NCI-H82 treated with DMSO at 0.1 percent for 48 hours (cell line): ENCODE measurements around the gene TRABD.

Experiments used
- DNase-seq: peaks from one replicate; lab custom pipeline; 2025; ENCODE audit not compliant: unreplicated experiment; lab: John Stamatoyannopoulos, UW

The TRABD gene

DNA sequence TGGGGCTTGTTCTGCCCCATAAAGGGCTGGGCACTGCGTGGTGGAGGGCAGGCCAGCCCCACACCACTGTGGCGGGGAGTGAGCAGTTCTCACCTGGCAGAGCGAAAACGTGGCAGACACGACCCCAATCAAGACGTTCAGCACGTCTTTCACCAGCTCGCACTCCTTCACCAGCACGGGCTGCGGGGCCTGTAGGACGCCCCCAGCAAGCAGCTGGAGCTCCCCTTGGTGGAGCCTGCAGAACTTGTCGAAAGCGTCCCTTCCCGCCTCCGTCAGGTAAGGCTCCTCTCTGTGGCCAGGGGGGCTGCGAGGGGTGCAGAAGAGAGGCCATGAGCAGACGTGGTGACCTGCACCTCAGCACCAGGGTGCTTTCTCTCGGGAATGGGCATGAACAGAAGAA, 47.5 kb downstream of the TRABD start:
- no peak for DNase-seq

DNA sequence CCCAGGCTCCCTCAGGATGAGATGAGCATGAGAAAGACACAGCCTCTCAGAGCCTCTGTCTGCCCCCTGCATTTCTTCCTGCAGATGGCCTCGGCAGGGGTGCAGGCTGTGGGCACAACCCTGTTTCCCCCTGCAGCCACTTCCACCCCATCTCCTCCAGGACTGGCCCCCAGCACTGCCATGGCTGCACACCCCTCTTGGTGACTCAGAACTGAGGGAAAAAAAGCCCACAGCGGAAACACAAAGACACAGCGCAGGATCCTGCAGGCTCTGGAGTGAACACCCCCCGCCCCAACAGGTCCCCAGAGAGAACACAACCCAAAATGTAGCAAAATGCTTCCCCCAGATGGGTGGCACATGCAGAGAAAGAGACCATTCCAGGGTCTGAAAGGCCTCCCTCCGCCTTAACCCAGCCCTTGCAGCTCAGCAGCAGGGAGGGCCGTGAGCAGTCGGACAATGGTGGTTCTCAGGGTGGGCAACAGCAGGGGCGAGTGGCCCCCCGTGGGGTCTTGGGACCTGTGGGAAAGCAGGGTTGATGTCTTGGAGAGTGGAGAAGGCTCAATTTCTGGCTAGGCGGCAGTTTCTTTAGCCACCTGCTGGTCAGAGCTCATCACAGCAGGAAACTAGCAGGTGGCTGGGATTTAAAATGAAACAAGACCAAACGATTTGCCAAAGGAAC, 51.2 kb downstream of the TRABD start:
- DNase-seq: no peak

DNA sequence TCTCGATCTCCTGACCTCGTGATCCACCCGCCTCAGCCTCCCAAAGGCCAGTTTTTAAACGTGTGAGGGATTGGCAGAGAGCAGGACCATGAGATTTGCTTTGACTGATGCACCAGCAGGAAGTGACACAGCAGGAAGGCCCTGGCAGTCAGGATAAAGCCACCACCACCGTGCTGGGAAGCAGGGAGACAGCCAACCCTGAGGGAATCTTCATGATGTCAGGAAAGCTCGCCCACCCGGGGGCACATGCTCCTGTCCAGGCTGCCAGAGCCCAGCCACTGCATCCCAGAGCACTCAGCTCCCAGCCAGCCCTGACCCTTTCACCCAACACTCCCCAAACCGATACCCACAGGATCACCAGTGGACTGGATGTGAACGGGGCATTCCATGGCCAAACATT, 53.0 kb downstream of the TRABD start:
- no peak for DNase-seq

DNA sequence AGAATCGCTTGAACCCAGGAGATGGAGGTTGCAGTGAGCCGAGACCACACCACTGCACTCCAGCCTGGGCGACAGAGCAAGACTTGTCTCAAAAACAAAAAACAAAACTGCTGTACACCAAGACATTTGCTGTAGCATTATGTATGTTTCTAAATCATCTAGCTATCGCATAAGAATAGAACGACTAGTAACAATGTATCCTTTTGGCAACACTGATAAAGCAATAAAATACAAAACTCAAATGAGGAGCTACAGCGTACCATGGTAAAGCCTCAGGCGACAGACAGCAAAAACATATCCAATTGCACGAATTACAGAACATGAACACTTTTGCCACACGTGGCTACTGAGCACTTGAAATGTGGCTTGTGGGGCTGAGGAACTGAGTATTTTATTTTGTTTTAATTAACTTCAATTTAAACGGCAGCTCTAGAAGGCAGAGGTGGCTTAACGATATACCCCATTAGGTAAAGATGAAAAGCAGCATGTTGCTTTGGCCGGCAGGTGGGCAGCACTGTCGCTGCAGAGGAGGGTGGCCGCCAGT, 56.8 kb downstream of the TRABD start:
- DNase-seq: no peak

DNA sequence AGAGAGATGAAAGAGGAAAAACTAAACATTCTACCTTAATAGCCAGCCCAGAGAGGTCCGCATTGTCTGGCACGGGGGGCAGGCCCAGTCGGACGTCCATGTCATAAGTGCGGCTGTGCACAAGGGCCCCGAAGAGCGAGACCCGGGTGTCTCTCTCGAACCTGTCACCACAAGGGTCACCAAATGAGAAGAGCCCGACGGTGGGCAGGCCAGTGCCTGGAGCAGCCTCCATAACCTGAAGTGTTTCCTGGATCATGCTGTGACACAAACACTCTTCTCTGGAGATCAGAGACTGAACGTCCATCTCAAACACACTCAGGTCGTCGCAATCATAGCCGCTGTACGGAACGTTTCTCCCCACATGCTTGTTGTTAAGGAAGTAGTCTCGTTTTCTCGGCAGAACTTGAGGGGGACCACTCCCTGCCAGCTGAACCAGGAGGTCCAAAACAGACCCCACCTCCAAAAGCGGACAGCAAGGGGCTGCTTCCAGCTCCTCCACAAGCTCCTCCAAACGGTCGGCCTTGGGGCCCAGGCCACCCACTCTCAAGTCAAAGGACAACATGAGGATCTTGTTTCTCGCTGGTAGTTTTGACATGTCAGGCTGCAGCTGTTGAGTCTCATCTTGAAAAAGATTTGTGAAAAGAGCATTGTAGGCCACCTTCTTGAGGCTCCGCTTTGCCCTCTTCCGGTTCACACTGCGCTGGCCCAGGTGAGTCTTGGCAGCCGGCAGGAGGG, 58.1 kb downstream of the TRABD start:
- DNase-seq: no peak

DNA sequence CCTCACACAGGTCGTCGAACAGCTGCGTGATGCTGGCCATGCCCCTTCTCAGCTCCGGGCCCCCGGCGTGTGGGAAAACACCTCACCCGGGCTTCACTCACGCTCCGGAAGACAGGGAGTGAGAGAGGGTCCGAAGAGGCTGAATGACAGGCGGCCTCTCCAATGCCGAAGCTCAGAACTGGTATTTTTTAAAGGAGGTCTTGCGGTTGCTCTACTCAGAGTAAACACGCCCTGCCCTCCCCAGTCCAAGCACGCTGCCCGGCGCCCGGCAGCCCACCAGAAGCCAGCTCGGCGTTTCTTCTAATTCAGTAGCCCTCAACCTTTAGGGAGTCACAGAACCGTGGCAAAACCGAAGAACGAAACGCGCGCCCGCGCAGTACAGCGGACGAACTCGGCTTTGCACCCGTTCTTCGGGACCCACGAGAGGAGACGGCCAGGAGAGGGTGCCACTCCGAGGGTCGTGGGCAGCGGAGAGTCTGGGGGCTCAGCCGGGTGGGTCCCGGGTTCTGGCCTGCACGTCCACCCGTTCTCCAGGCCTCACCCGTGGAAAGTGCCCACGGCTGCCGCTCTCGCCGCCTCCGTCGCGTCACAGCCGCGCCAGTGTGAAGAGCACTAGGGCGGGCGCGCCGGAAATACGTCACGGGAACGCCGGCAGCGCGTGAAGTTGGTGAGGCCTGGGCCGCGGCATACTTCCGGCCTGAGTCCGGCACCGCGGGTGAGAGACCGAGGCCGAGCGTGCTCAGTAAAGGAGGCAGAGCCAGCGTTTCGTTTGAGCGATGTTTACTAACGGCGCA, 58.9 kb downstream of the TRABD start, which contains the start of gene TUBGCP6:
Gene TUBGCP6, minus strand, starts transcription at position 604 of the 794 bp plus-strand sequence. Its CDS starts 564 bp downstream, at position 40.
- peak; percentile 39 for DNase-seq

DNA sequence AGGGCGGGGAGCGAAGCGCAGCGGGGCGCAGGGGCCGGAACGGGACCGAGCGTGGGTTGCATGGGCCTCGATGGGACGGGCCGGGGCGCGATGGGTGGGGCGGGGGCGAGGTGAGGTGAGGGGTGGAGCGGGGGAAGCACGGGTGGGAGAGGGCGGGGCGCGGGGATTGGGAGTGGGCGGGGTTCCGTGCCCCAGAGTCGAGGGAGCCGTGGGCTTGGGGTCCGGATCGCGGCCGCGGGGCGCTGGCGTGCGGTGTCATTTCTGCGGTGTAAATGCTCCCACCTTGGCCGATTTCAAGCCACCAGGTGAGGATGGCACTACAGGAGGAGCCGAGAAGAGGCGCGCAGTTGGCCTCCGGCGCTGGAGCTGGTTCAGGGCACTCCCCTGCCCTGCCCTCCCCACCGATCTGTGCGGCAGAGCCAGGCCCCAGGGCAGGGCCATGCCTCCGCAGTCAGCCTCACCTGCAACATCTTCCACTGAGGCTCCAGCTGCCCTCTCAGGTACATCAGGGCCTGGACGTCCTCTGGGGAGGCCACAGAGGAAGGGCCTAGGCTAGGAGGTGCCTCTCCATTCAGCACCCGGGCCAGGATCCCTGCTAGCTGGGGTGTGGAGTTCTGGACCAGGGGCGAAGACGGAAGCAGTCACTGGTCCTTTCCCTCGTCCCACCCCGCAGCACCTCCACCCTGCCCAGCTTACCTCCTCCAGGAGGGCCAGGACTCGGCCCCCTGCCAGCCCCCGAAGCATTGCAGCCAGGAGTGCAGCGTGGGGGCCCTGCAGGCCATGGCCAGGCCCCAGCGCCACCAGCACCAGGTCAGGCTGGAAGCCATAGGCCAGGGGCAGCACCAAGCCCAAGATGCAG, 59.7 kb downstream of the TRABD start:
- no peak for DNase-seq

DNA sequence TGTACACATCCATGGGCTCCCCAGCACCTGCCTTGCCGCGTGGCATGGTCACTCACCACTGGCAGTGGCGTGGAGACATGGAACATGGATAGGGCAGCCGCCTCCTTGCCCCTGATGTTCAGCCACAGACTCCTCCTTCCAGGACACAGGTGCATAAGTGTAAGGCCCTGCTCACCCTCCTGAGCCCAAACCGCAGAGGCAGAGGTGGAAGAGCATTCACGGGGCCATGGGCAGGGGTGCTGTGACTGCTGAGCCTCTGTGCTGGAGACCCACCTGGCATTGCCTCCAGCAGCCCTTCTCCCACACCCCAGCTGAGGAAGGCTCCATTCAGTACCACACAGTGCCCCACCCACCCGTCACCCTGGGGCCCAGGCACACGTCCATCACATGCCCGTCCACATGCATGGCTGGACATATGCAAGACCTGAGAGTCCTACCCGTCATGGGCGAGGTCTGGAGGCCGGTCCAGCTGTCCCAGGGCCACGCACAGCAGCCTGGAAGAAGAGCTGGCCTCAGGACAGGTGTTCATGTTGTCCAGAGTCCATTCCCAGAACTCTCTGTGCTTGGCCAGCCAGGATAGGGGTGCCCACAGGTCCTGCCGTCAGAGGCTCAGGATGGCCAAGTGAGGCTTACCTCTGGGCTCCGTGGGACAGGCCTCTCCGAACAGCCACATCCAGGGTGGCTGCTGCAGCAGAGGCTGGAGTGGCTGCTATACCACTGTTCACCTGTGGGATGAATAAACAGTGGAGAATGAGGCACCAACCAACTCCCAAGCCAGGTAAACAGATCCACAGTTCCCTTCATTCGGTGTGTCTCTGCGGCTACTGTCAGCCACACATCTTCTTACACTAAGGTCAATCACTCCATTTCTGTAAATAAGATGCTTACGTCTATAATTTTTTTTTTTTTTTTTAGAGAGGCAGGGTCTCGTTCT, 60.8 kb downstream of the TRABD start:
- DNase-seq: no peak

DNA sequence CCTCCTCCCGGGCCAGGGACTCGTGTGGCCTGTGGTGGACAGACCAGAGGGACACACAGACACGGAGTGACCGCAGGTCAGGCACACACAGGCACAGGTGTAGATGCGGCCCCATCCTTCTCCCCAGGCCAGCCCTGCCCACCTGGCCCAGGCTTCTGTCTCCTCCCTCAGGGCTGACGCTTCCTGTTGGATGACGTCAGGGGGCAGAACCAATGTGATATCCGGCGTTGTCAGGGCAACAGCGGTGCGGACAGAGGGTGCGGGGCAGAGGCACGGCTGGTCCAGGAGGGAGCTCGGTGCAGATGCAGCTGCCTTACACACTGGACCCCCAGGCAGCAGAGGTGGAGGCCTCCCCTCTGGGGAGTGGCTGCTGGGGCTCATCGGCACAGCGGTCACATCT, 62.0 kb downstream of the TRABD start:
- DNase-seq: no peak

DNA sequence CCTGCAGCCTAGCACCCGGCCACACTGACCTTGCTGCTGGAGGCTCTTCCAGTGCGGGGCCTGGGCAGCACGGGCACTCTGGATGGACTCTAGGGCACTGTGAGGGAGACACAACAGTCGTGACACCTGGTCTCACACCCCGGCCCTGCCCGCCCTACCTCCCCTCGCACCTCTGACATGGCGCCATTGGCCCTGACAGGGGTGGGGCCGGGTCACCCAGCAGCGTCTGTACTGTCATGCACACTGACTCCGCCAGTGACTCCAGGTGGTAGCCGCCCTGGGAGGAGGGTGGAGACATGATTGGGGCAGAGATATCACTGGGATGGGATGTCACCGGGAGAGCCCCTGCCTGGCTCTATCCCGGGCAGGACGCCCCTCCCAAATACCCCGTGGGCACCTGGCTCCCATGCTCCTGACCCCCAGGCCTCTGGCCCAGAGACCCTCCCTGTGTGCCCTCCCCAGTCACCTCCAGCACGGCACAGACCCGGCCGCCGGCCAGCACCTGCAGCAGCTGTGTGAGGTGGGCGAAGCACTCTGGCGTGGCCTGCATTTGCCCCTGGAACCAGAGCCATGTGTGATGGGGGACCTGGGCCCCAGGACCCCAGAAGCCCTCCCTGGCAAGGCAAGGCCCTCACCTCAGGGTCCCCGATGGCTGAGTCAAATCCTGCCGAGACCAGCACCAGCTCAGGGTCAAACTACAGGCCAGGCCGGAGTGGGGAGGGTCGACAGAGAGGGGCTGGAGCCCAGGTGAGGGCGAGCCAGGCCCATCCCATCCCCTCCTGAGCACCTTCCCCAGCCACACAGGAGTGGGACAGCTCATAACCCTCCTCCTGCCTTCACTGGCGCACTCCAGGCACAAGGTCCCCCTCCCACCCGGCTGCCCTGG, 62.7 kb downstream of the TRABD start:
- DNase-seq: no peak
